H1 (cell line): ENCODE data around the gene SBK2. TPM values are rescaled to one million over a fixed set of nuclear protein-coding genes. Genes with fewer than 3 reads are reported as not detected.

Experiments
- CTCF ChIA-PET: fragments of 300-600 bp; sonication (Branson Sonifier 250); formaldehyde crosslinking; loops from one replicate; lab custom pipeline; 2021; ENCODE audit not compliant: partially characterized antibody; lab: Charles Lee
- POLR2A ChIA-PET: fragments of 300-600 bp; sonication (Branson Sonifier 250); formaldehyde crosslinking; loops from one replicate; lab custom pipeline; 2021; ENCODE audit warnings: inconsistent platforms; ENCODE audit not compliant: partially characterized antibody; lab: Charles Lee
- DNase-seq, 2 experiments: peaks; one replicate each; pipeline versions ENCODE4 v3.0.0 to v3.0.0-alpha.2; 2010 to 2022; ENCODE audit warnings: low spot score in 2 of 2, low read depth in 1 of 2, mixed read lengths in 1 of 2
- FAIRE-seq: peaks from 2 replicates; lab custom pipeline; 2011; peaks lifted over from hg19 to GRCh38; lab: Jason Lieb, UNC
- H2AFZ ChIP-seq: 2 replicates; pipeline ENCODE4 v1.8.1; 2012; ENCODE audit warnings: low read length, inconsistent platforms
- H2AK5ac ChIP-seq: 2 replicates; pipeline ENCODE4 v1.6.1; 2013; ENCODE audit warnings: low read depth, low read length
- H2BK120ac ChIP-seq: replicated peaks from 2 replicates; pipeline ENCODE3; 2013; ENCODE audit warnings: low read depth, low read length, inconsistent platforms
- H2BK12ac ChIP-seq: 2 replicates; pipeline ENCODE4 v1.6.1; 2013; ENCODE audit warnings: low read depth, low read length
- H2BK15ac ChIP-seq: 2 replicates; pipeline ENCODE4 v1.6.1; 2013; ENCODE audit warnings: low read length
- H2BK20ac ChIP-seq: 2 replicates; pipeline ENCODE4 v1.6.1; 2013; ENCODE audit warnings: low read length
- H2BK5ac ChIP-seq: 2 replicates; pipeline ENCODE4 v1.6.1; 2013; ENCODE audit warnings: low read depth, low read length
- H3K14ac ChIP-seq: 2 replicates; pipeline ENCODE4 v1.6.1; 2013; ENCODE audit warnings: inconsistent platforms; ENCODE audit not compliant: insufficient read length
- H3K18ac ChIP-seq: 2 replicates; pipeline ENCODE4 v1.6.1; 2013; ENCODE audit warnings: low read length; ENCODE audit errors: extremely low read depth
- H3K23ac ChIP-seq: 2 replicates; pipeline ENCODE4 v1.6.1; 2013; ENCODE audit warnings: inconsistent platforms; ENCODE audit not compliant: insufficient read length
- H3K23me2 ChIP-seq: 2 replicates; pipeline ENCODE4 v1.6.1; 2013; ENCODE audit warnings: low read depth, low read length
- H3K27ac ChIP-seq: 2 replicates; pipeline ENCODE4 v1.6.1; 2011; ENCODE audit warnings: low read depth, low read length, inconsistent platforms
- H3K27me3 ChIP-seq, 4 experiments: replicated peaks in 1 of 4; 1 replicate in 1 of 4; 2 replicates in 3 of 4; pipeline versions ENCODE4 v1.6.1 to v1.8.1; 2011 to 2013; ENCODE audit warnings: low read length in 3 of 4, mild to moderate bottlenecking in 3 of 4, inconsistent platforms in 2 of 4, mixed read lengths in 2 of 4, moderate library complexity in 1 of 4; ENCODE audit not compliant: control insufficient read depth in 3 of 4, insufficient read depth in 3 of 4; ENCODE audit errors: extremely low read depth in 1 of 4
- H3K36me3 ChIP-seq, 4 experiments: 2 replicates each; pipeline versions ENCODE4 v1.6.1 to v1.8.1; 2011 to 2013; ENCODE audit warnings: mild to moderate bottlenecking in 4 of 4, low read length in 3 of 4, moderate library complexity in 2 of 4, control low read depth in 1 of 4, inconsistent platforms in 1 of 4; ENCODE audit not compliant: insufficient read depth in 4 of 4, control insufficient read depth in 2 of 4
- H3K4ac ChIP-seq: replicated peaks from 2 replicates; pipeline ENCODE3; 2013; ENCODE audit warnings: low read length, low read depth, mixed read lengths, inconsistent platforms; ENCODE audit not compliant: insufficient read length
- H3K4me1 ChIP-seq, 4 experiments: replicated peaks in 1 of 4; 1 replicate in 1 of 4; 2 replicates in 3 of 4; pipeline versions ENCODE4 v1.6.1 to v1.8.1; 2011 to 2013; ENCODE audit warnings: low read length in 3 of 4, inconsistent platforms in 2 of 4, mixed read lengths in 1 of 4; ENCODE audit not compliant: insufficient read depth in 4 of 4, control insufficient read depth in 3 of 4
- H3K4me2 ChIP-seq, 2 experiments: 2 replicates each; pipeline versions ENCODE4 v1.6.1 to v1.8.1; 2011 to 2013; ENCODE audit warnings: low read depth in 2 of 2, low read length in 2 of 2, control low read depth in 1 of 2, inconsistent platforms in 1 of 2, mild to moderate bottlenecking in 1 of 2; ENCODE audit not compliant: insufficient read depth in 1 of 2
- H3K4me3 ChIP-seq, 4 experiments: fragments of 200-600, 300-600 bp in 1 of 4; sonication (generic), shearing (Covaris generic), sonication (Bioruptor Twin) in 1 of 4; 2 replicates each; pipeline versions ENCODE4 v1.5.1 to v1.8.1; 2011 to 2016; ENCODE audit warnings: low read length in 4 of 4, low read depth in 3 of 4, control low read depth in 2 of 4, inconsistent platforms in 2 of 4, mild to moderate bottlenecking in 2 of 4, mixed read lengths in 1 of 4, moderate library complexity in 1 of 4; ENCODE audit not compliant: insufficient read depth in 2 of 4; ENCODE audit errors: extremely low read depth in 1 of 4
- H3K56ac ChIP-seq: replicated peaks from 2 replicates; pipeline ENCODE3; 2013; ENCODE audit warnings: low read depth, mild to moderate bottlenecking, mixed read lengths, low read length, inconsistent platforms; ENCODE audit not compliant: insufficient read length
- H3K79me1 ChIP-seq: 2 replicates; pipeline ENCODE4 v1.6.1; 2013; ENCODE audit warnings: low read depth, low read length, control low read depth
- H3K79me2 ChIP-seq, 2 experiments: 2 replicates each; pipeline versions ENCODE4 v1.6.1 to v1.8.1; 2012 to 2013; ENCODE audit warnings: low read length in 2 of 2, mild to moderate bottlenecking in 2 of 2, inconsistent platforms in 1 of 2; ENCODE audit not compliant: insufficient read depth in 2 of 2, control insufficient read depth in 1 of 2
- H3K9ac ChIP-seq, 4 experiments: replicated peaks in 1 of 4; 1 replicate in 1 of 4; 2 replicates in 3 of 4; pipeline versions ENCODE4 v1.6.1 to v1.8.1; 2011 to 2013; ENCODE audit warnings: low read depth in 3 of 4, low read length in 3 of 4, control low read depth in 2 of 4, mild to moderate bottlenecking in 2 of 4, moderate library complexity in 2 of 4, inconsistent platforms in 1 of 4; ENCODE audit errors: extremely low read depth in 1 of 4
- H3K9me3 ChIP-seq, 2 experiments: 2 replicates each; pipeline versions ENCODE4 v1.6.1 to v1.8.1; 2012 to 2013; ENCODE audit warnings: mild to moderate bottlenecking in 2 of 2, moderate library complexity in 2 of 2, control low read depth in 1 of 2, inconsistent platforms in 1 of 2, low read depth in 1 of 2, low read length in 1 of 2, mixed read lengths in 1 of 2; ENCODE audit not compliant: insufficient read depth in 2 of 2
- H4K20me1 ChIP-seq, 2 experiments: replicated peaks in 1 of 2; 2 replicates each; pipeline versions ENCODE3 to v1.8.1; 2011 to 2013; ENCODE audit warnings: inconsistent platforms in 2 of 2, low read length in 2 of 2, mild to moderate bottlenecking in 1 of 2; ENCODE audit not compliant: insufficient read depth in 2 of 2, control insufficient read depth in 1 of 2
- H4K5ac ChIP-seq: 2 replicates; pipeline ENCODE4 v1.6.1; 2013; ENCODE audit warnings: low read length, low read depth, mixed read lengths, inconsistent platforms; ENCODE audit not compliant: insufficient read length
- H4K8ac ChIP-seq: 2 replicates; pipeline ENCODE4 v1.8.0; 2013; ENCODE audit warnings: mild to moderate bottlenecking, moderate library complexity, low read length, inconsistent platforms; ENCODE audit not compliant: insufficient read depth; ENCODE audit errors: extremely low read depth
- H4K91ac ChIP-seq: replicated peaks from 2 replicates; pipeline ENCODE3; 2013; ENCODE audit warnings: low read length, mixed read lengths, inconsistent platforms; ENCODE audit not compliant: insufficient read length
- GTF2F1 ChIP-seq: IDR thresholded peaks from 2 replicates; pipeline ENCODE4 v1.6.1; 2012; ENCODE audit warnings: low read depth, low read length, improper control_type of control experiment, borderline replicate concordance
- JUND ChIP-seq: IDR thresholded peaks from 2 replicates; pipeline ENCODE4 v1.6.1; 2011; ENCODE audit warnings: mild to moderate bottlenecking, improper control_type of control experiment, low read length
- USF2 ChIP-seq: IDR thresholded peaks from 2 replicates; pipeline ENCODE4 v1.6.1; 2011; ENCODE audit warnings: low read length, improper control_type of control experiment
- WGBS, 2 experiments: shearing (Covaris generic) in 1 of 2; methylation state at CpG; one replicate each; pipeline versions ENCODE4 v1.1.6 to v1.1.7; 2013 to 2015; ENCODE audit warnings: low lambda C conversion rate in 2 of 2, mixed read lengths in 2 of 2, inconsistent platforms in 1 of 2, low coverage in 1 of 2, missing lambda C conversion rate in 1 of 2; ENCODE audit not compliant: insufficient replicate concordance in 2 of 2, insufficient coverage in 1 of 2, insufficient read length in 1 of 2; ENCODE audit errors: extremely low coverage in 1 of 2, missing lambda C conversion rate in 1 of 2; 5-methylcytosine and 5-hydroxymethylcytosine counted together
- polyA plus RNA-seq, 7 experiments: library from polyadenylated mRNA; depleted of rRNA in 3 of 7; stranded (reverse) in 5 of 7; unstranded in 2 of 7; fragments of >200 nt in 5 of 7; fragments of 200-250 nt in 2 of 7; gene quantifications; 1 replicate in 5 of 7; 2 replicates in 1 of 7; 4 replicates in 1 of 7; pipeline versions ENCODE4 v1.2.1 to v1.2.3, GENCODE V29; 2011 to 2013; ENCODE audit warnings: missing spikeins in 2 of 7, mixed read lengths in 2 of 7
- total RNA-seq: library from RNA; stranded (reverse); fragmentation: NEBNext Ultra II Directional; extraction: Animal tissue kit (Norgen Biotek cat#: 25700); gene quantifications from 2 replicates; pipeline ENCODE4 v1.2.1, GENCODE V29; 2021

Gene SBK2
- total and polyA plus RNA-seq, 2 of the 8 experiments (the other 6 are each of a cell fraction or from before 2014, with no cell fraction given), result 3.2 to 4.1 TPM

- H3K79me1 ChIP-seq, result no peaks in the 10 kb centered on the region
- no peak within 1 kb of the TSS for H4K5ac ChIP-seq
- H3K23me2 ChIP-seq, result peaks cover 19% of the 10 kb centered on the region; the same call in 1 of the 2 replicates
- no peak within 1 kb of the TSS for H3K4ac ChIP-seq
- CTCF ChIA-PET, result interaction anchor here (0.8 to 0.9 kb wide), 2 partner anchors 42 to 61 kb away, joined by 3 to 4 read pairs; partner anchors contain the start of gene ZNF865
- H2BK12ac ChIP-seq, result peak within 1 kb of the TSS; percentile 86; the same call in 1 of the 2 replicates
- FAIRE-seq (no peak), DNase-seq (no peak)
- POLR2A ChIA-PET, result interaction anchor here (1.5 to 1.6 kb wide), 2 partner anchors 69 to 80 kb away, joined by 5 to 6 read pairs; partner anchors contain the start of gene ZNF628
- no peaks in the 10 kb centered on the region; a peak in 3 of 7 replicates for H3K27me3 ChIP-seq
- H3K4me3 ChIP-seq, result no peak within 1 kb of the TSS
- H2BK5ac ChIP-seq, result peak within 1 kb of the TSS; percentile 44; the same call in 1 of the 2 replicates
- H2AK5ac ChIP-seq, result 0 out of 2 replicates have a peak within 1 kb of the TSS, but pooled peaks have one; percentile 26
- 0 out of 4 replicates have a peak within 1 kb of the TSS, but pooled peaks of 1 of the 2 experiments have one; percentile 17 for H3K4me2 ChIP-seq
- no peaks in the 10 kb centered on the region for H3K9me3 ChIP-seq
- no peak within 1 kb of the TSS for H3K23ac ChIP-seq
- H2BK120ac ChIP-seq, result no peak within 1 kb of the TSS
- H3K14ac ChIP-seq, result no peak within 1 kb of the TSS
- H3K4me1 ChIP-seq, result peaks cover 0 to 19% (median 12%) of the 10 kb centered on the region in 4 experiments; a peak in 6 of 7 replicates
- no peak for TF ChIP-seq JUND
- no peak for TF ChIP-seq USF2
- TF ChIP-seq GTF2F1, result no peak
- peak within 1 kb of the TSS; percentile 92; the same call in 1 of the 2 replicates for H2BK15ac ChIP-seq
- no peaks in the 10 kb centered on the region for H3K79me2 ChIP-seq
- no peak within 1 kb of the TSS for H3K27ac ChIP-seq
- H4K20me1 ChIP-seq, result peaks cover 0 to 2% of the 10 kb centered on the region in 2 experiments
- H2AFZ ChIP-seq, result no peak within 1 kb of the TSS
- 85% methylated on average over 10 of the region's 10 CpGs; no CpG with 5 or more reads in 1 of the 2 experiments for WGBS, 2 experiments
- H4K8ac ChIP-seq, result no peak within 1 kb of the TSS; the same call in 1 of the 2 replicates
- no peak within 1 kb of the TSS for H3K56ac ChIP-seq
- no peaks in the 10 kb centered on the region for H3K36me3 ChIP-seq
- H3K18ac ChIP-seq, result peak within 1 kb of the TSS; percentile 60
- peak within 1 kb of the TSS; percentile 76 for H4K91ac ChIP-seq
- peak within 1 kb of the TSS; percentile 90; the same call in 1 of the 2 replicates for H2BK20ac ChIP-seq
- H3K9ac ChIP-seq, result peak within 1 kb of the TSS in 1 of 4 experiments; percentile 22; a peak in 1 of 7 replicates
Measured at GRCh38 chr19:55545443-55545842, 8.5 kb upstream of the SBK2 start, which contains the start of gene SBK3. Gene SBK3, minus strand, starts transcription at chr19:55545543. Its CDS starts 0 bp downstream, at chr19:55545543.
